ENCODE measurements around the gene MAN2A2.

MAN2A2 gene

GRCh38 chr15:90881181-90881977 lies 21.7 kb upstream of the MAN2A2 start:
- H3K4me3 ChIP-seq (ENCODE audit: low read depth, low read length): no peak overlapping the region
- no peaks in the 10 kb centered on the region for H3K27me3 ChIP-seq (replicated peaks)
- H3K36me3 ChIP-seq (replicated peaks): peaks cover 57% of the 10 kb centered on the region
- TF ChIP-seq CTCF (IDR thresholded peaks at IDR 0.05; ENCODE audit: low read depth, low read length, missing control alignments): no peak
- in situ Hi-C loops (cut with HindIII; ENCODE audit: low pct_ligation_motif_present, low sequenced_read_pairs): no loop called here
- no peak for DNase-seq
- no peak overlapping the region for H3K27ac ChIP-seq

GRCh38 chr15:90881978-90882721 lies 21.0 kb upstream of the MAN2A2 start:
- no peak overlapping the region for H3K4me3 ChIP-seq (ENCODE audit: low read depth, low read length)
- H3K36me3 ChIP-seq (replicated peaks): peaks cover 51% of the 10 kb centered on the region
- no peak for TF ChIP-seq CTCF (IDR thresholded peaks at IDR 0.05; ENCODE audit: low read depth, low read length, missing control alignments)
- H3K27me3 ChIP-seq (replicated peaks): no peaks in the 10 kb centered on the region
- DNase-seq: no peak
- H3K27ac ChIP-seq: no peak overlapping the region
- in situ Hi-C loops (cut with HindIII; ENCODE audit: low pct_ligation_motif_present, low sequenced_read_pairs): no loop called here

- no peak overlapping the region for H3K4me3 ChIP-seq (ENCODE audit: low read depth, low read length)
- no peak for TF ChIP-seq CTCF (IDR thresholded peaks at IDR 0.05; ENCODE audit: low read depth, low read length, missing control alignments)
- H3K27me3 ChIP-seq (replicated peaks): no peaks in the 10 kb centered on the region
- in situ Hi-C loops (cut with HindIII; ENCODE audit: low pct_ligation_motif_present, low sequenced_read_pairs): no loop called here
- H3K36me3 ChIP-seq (replicated peaks): peaks cover 43% of the 10 kb centered on the region
- no peak for DNase-seq
- no peak overlapping the region for H3K27ac ChIP-seq
These were observed 20.1 kb upstream of the MAN2A2 start for GRCh38 chr15:90882781-90883525.

DNA sequence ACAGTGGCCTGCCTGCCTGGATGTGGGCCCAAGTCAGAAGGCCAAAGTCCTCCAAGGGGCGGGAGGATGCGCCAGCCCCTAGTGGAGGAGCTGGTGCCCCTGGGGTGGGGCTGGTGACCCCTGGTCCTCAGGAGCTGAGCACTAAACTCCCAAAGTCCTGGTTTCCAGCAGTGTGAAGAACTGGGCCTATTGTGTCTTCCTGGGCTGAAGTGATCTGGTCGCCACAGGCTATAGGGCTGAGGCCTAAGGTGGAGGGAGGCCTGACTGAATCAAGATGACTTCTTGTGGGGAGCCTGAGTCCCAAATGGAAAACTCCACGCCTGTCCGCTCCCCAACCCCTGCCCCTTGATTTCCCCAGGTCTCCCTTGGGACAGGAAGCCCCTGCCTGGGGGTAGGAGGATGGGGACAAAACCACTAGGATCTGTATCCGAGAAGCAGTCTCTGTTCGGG lies 19.6 kb upstream of the MAN2A2 start:
- peak overlapping the region; percentile 57 for H3K4me3 ChIP-seq (ENCODE audit: low read depth, low read length)

More for the DNA sequence above, 19.6 kb upstream of the MAN2A2 start:
- peaks cover 40% of the 10 kb centered on the region for H3K36me3 ChIP-seq (replicated peaks)
- TF ChIP-seq CTCF (IDR thresholded peaks at IDR 0.05; ENCODE audit: low read depth, low read length, missing control alignments): no peak
- in situ Hi-C loops (cut with HindIII; ENCODE audit: low pct_ligation_motif_present, low sequenced_read_pairs): no loop called here
- peak overlapping the region; percentile 65 for H3K27ac ChIP-seq
- H3K27me3 ChIP-seq (replicated peaks): no peaks in the 10 kb centered on the region
- DNase-seq: no peak
